ENCODE results near the gene RAPGEFL1. TPM values are rescaled to one million over a fixed set of nuclear protein-coding genes. Genes with fewer than 3 reads are reported as not detected.

RAPGEFL1 gene
- total and polyA plus RNA-seq, 2 of the 8 experiments (the other 6 are each of a cell fraction or from before 2014, with no cell fraction given), result 20.0 to 20.2 TPM

DNA sequence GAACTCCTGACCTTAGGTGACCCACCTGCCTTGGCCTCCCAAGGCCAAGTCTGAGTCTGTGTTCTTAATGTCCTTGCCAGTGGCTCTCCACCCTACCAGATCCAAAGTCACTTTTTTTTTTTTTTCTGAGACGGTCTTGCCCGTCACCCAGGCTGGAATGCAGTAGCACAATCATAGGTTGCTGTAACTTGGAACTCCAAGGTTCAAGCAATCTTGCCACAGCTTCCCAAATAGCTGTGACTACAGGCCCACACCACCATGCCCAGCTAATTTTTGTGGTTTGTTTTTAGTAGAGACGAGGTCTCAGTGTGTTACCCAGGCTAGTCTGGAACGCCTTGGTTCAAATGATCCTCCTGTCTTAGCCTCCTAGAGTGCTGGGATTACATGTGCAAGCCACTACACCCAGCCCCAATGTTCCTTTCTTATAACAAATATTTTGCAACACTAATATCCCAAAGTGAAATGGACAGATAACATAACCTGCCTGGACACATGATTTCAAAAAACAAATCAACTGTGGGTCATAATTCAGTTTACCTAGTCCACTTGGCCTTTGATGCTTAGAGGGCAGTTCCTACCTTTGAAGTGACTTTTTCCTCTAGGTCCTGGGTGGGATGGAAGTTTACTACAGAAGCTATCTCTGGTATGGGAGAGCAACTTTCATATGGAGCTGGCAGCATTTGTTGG lies 4.0 kb upstream of the RAPGEFL1 start:
- H2BK15ac ChIP-seq (ENCODE audit: low read length), result no peak overlapping the region
- H4K91ac ChIP-seq (replicated peaks; ENCODE audit: insufficient read length, low read length), result no peak overlapping the region
- no peak overlapping the region for H3K4ac ChIP-seq (replicated peaks; ENCODE audit: insufficient read length, low read depth, low read length)
- no peak overlapping the region for H3K4me2 ChIP-seq (ENCODE audit: insufficient read depth in 1 of 2, low read depth in 2 of 2, low read length in 2 of 2)
- peaks cover 2 to 9% (median 6%) of the 10 kb centered on the region in 4 experiments; a peak in 6 of 7 replicates for H3K4me1 ChIP-seq (replicated peaks in 1 of 4; ENCODE audit: control insufficient read depth in 3 of 4, insufficient read depth in 4 of 4, low read length in 3 of 4)
- H2AK5ac ChIP-seq (ENCODE audit: low read depth, low read length), result no peak overlapping the region
- H4K5ac ChIP-seq (ENCODE audit: insufficient read length, low read depth, low read length), result no peak overlapping the region
- H2AFZ ChIP-seq (ENCODE audit: low read length), result no peak overlapping the region
- H3K23me2 ChIP-seq (ENCODE audit: low read depth, low read length), result no peaks in the 10 kb centered on the region; the same call in 1 of the 2 replicates
- no peak overlapping the region for H4K8ac ChIP-seq (ENCODE audit: extremely low read depth, insufficient read depth, low read length)
- H2BK12ac ChIP-seq (ENCODE audit: low read depth, low read length), result no peak overlapping the region
- no peak overlapping the region for H3K18ac ChIP-seq (ENCODE audit: extremely low read depth, low read length)
- H3K4me3 ChIP-seq (ENCODE audit: extremely low read depth in 1 of 4, insufficient read depth in 2 of 4, low read depth in 3 of 4, low read length in 4 of 4), result no peak overlapping the region
- no peak overlapping the region for H3K56ac ChIP-seq (replicated peaks; ENCODE audit: insufficient read length, low read depth, low read length)
- CTCF ChIA-PET (ENCODE audit: partially characterized antibody), result interaction anchor here (0.6 to 7.3 kb wide), 10 partner anchors 12 to 1331 kb away, joined by 3 to 59 read pairs (median 4); no protein-coding TSS in a partner anchor
- no peak overlapping the region for H2BK5ac ChIP-seq (ENCODE audit: low read depth, low read length)
- TF ChIP-seq, protein P1, sequence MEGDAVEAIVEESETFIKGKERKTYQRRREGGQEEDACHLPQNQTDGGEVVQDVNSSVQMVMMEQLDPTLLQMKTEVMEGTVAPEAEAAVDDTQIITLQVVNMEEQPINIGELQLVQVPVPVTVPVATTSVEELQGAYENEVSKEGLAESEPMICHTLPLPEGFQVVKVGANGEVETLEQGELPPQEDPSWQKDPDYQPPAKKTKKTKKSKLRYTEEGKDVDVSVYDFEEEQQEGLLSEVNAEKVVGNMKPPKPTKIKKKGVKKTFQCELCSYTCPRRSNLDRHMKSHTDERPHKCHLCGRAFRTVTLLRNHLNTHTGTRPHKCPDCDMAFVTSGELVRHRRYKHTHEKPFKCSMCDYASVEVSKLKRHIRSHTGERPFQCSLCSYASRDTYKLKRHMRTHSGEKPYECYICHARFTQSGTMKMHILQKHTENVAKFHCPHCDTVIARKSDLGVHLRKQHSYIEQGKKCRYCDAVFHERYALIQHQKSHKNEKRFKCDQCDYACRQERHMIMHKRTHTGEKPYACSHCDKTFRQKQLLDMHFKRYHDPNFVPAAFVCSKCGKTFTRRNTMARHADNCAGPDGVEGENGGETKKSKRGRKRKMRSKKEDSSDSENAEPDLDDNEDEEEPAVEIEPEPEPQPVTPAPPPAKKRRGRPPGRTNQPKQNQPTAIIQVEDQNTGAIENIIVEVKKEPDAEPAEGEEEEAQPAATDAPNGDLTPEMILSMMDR (IDR thresholded peaks at IDR 0.05; ENCODE audit: control extremely low read depth in 1 of 3, insufficient read depth in 1 of 3, low read depth in 1 of 3, low read length in 3 of 3), result no peak
- TF ChIP-seq FOSL1 (IDR thresholded peaks at IDR 0.05; ENCODE audit: insufficient read depth, low read depth, low read length), result no peak
- no peak for TF ChIP-seq MAX (IDR thresholded peaks at IDR 0.05)
- POLR2A ChIA-PET (ENCODE audit: partially characterized antibody), result interaction anchor here (0.7 to 9.1 kb wide), 4 partner anchors 19 to 53 kb away, joined by 3 to 105 read pairs (median 9); partner anchors contain the start of gene CASC3
- H3K36me3 ChIP-seq (ENCODE audit: control insufficient read depth in 2 of 4, insufficient read depth in 4 of 4, low read length in 3 of 4), result peaks cover 32 to 52% (median 41%) of the 10 kb centered on the region in 4 experiments
- DNase-seq (ENCODE audit: low read depth in 1 of 2, low spot score in 2 of 2), result no peak
- peaks cover 4 to 5% of the 10 kb centered on the region in 2 experiments for H4K20me1 ChIP-seq (replicated peaks in 1 of 2; ENCODE audit: control insufficient read depth in 1 of 2, insufficient read depth in 2 of 2, low read length in 2 of 2)
- H2BK120ac ChIP-seq (replicated peaks; ENCODE audit: low read depth, low read length), result no peak overlapping the region
- H3K23ac ChIP-seq (ENCODE audit: insufficient read length), result no peak overlapping the region
- 83% methylated on average over 4 of the region's 4 CpGs; no CpG with 5 or more reads in 1 of the 2 experiments for WGBS, 2 experiments (ENCODE audit: extremely low coverage in 1 of 2, insufficient coverage in 1 of 2, insufficient read length in 1 of 2, insufficient replicate concordance in 2 of 2, low coverage in 1 of 2, low lambda C conversion rate in 2 of 2, missing lambda C conversion rate in 1 of 2)
- no peaks in the 10 kb centered on the region for H3K9me3 ChIP-seq (ENCODE audit: insufficient read depth in 2 of 2, low read depth in 1 of 2, low read length in 1 of 2)
- no peaks in the 10 kb centered on the region for H3K27me3 ChIP-seq (replicated peaks in 1 of 4; ENCODE audit: control insufficient read depth in 3 of 4, extremely low read depth in 1 of 4, insufficient read depth in 3 of 4, low read length in 3 of 4)
- H3K9ac ChIP-seq (replicated peaks in 1 of 4; ENCODE audit: extremely low read depth in 1 of 4, low read depth in 3 of 4, low read length in 3 of 4), result no peak overlapping the region
- no peak overlapping the region for H2BK20ac ChIP-seq (ENCODE audit: low read length)
- no peaks in the 10 kb centered on the region for H3K79me2 ChIP-seq (ENCODE audit: control insufficient read depth in 1 of 2, insufficient read depth in 2 of 2, low read length in 2 of 2)
- no peak overlapping the region for H3K27ac ChIP-seq (ENCODE audit: low read depth, low read length)
- no peaks in the 10 kb centered on the region for H3K79me1 ChIP-seq (ENCODE audit: low read depth, low read length)
- H3K14ac ChIP-seq (ENCODE audit: insufficient read length), result no peak overlapping the region
- FAIRE-seq, result no peak

Measured in H1 (cell line).